ENCODE measurements around the gene CTNNA3. TPM values are rescaled to one million over a fixed set of nuclear protein-coding genes. Genes with fewer than 3 reads are reported as not detected.

Gene CTNNA3
- total RNA-seq, 1 experiment from 2014 or later: 0.85 TPM

- no TSS peak for BruUV-seq (replicated peaks)
- DNase-seq (ENCODE audit: low read depth, low spot score) (no peak), ATAC-seq (no peak)
- Histone ChIP-seq H3K36me3 (ENCODE audit: control insufficient read depth, insufficient read depth, low read length) (no peaks in the 10 kb centered on the region), H3K4me3 (ENCODE audit: low read depth in 2 of 2, low read length in 2 of 2) (no peak overlapping the region), H3K27me3 (ENCODE audit: control insufficient read depth, insufficient read depth, low read length) (no peaks in the 10 kb centered on the region), H3K4me1 (ENCODE audit: control insufficient read depth, insufficient read depth, low read length) (no peaks in the 10 kb centered on the region), H3K27ac (ENCODE audit: low read length) (no peak overlapping the region), H3K9me3 (ENCODE audit: control insufficient read depth, insufficient read depth, low read depth, low read length) (no peaks in the 10 kb centered on the region)
- intact Hi-C loops (cut with micrococcal nuclease; ENCODE audit: unreplicated experiment) (no loop called here), in situ Hi-C loops (cut with HindIII; ENCODE audit: low pct_unique_long_range_greater_than_20kb, low sequenced_read_pairs) (no loop called here)
- TF ChIP-seq REST (IDR thresholded peaks at IDR 0.05; ENCODE audit: insufficient read depth in 1 of 2, low read depth in 2 of 2, low read length in 1 of 2) (no peak), CTCF (IDR thresholded peaks at IDR 0.05) (no peak), POLR2AphosphoS5 (IDR thresholded peaks at IDR 0.05; ENCODE audit: low read depth, low read length) (no peak), TCF7L2 (IDR thresholded peaks at IDR 0.05; ENCODE audit: low read depth, low read length) (no peak), SIN3A (IDR thresholded peaks at IDR 0.05; ENCODE audit: borderline replicate concordance, insufficient read depth, low read depth, low read length) (no peak)
- ChIA-PET CTCF (no interaction called here), POLR2A (no interaction called here)
These were observed 653.0 kb downstream of the CTNNA3 start for GRCh38 chr10:67043041-67043440.

- no peak for ATAC-seq
- Histone ChIP-seq H3K36me3 (ENCODE audit: control insufficient read depth, insufficient read depth, low read length) (no peaks in the 10 kb centered on the region), H3K9me3 (ENCODE audit: control insufficient read depth, insufficient read depth, low read depth, low read length) (no peaks in the 10 kb centered on the region), H3K4me1 (ENCODE audit: control insufficient read depth, insufficient read depth, low read length) (no peaks in the 10 kb centered on the region), H3K4me3 (ENCODE audit: low read depth in 2 of 2, low read length in 2 of 2) (no peak overlapping the region), H3K27ac (ENCODE audit: low read length) (no peak overlapping the region), H3K27me3 (ENCODE audit: control insufficient read depth, insufficient read depth, low read length) (no peaks in the 10 kb centered on the region)
- in situ Hi-C loops (cut with HindIII; ENCODE audit: low pct_unique_long_range_greater_than_20kb, low sequenced_read_pairs): no loop called here
- no peak for DNase-seq (ENCODE audit: low read depth, low spot score)
- TF ChIP-seq CTCF (IDR thresholded peaks at IDR 0.05): no peak
- no peak for TF ChIP-seq REST (IDR thresholded peaks at IDR 0.05; ENCODE audit: insufficient read depth in 1 of 2, low read depth in 2 of 2, low read length in 1 of 2)
- no peak for TF ChIP-seq POLR2AphosphoS5 (IDR thresholded peaks at IDR 0.05; ENCODE audit: low read depth, low read length)
- TF ChIP-seq SIN3A (IDR thresholded peaks at IDR 0.05; ENCODE audit: borderline replicate concordance, insufficient read depth, low read depth, low read length): no peak
- TF ChIP-seq TCF7L2 (IDR thresholded peaks at IDR 0.05; ENCODE audit: low read depth, low read length): no peak
- no TSS peak for BruUV-seq (replicated peaks)
- ChIA-PET POLR2A (interaction anchor here (0.7 kb wide), 1 partner anchor 90 kb away, joined by 7 read pairs; no protein-coding TSS in a partner anchor), CTCF (no interaction called here)
- intact Hi-C loops (cut with micrococcal nuclease; ENCODE audit: unreplicated experiment): no loop called here
These were observed 659.2 kb downstream of the CTNNA3 start for GRCh38 chr10:67036808-67037207.
